K562 (cell line): ENCODE results near the gene FADS1. TPM values are rescaled to one million over a fixed set of nuclear protein-coding genes. Genes with fewer than 3 reads are reported as not detected.

Experiments used
- ATAC-seq: fragments of 200-7000 bp; cut with Tn5 transposase; 3 replicates; pipeline ENCODE4 v1.9.1; 2020; ENCODE audit warnings: moderate library complexity
- BruUV-seq: library from RNA; stranded (reverse); fragments of 400-500 nt; replicated peaks from 2 replicates; lab custom pipeline; 2021; lab: Mats Ljungman, UMichigan
- CTCF ChIA-PET: fragments of 300-600 bp; formaldehyde crosslinking; extraction: SDS; loops from one replicate; lab custom pipeline; 2021; ENCODE audit warnings: low intra/inter-chr PET ratio; lab: Yijun Ruan, JAX
- POLR2A ChIA-PET: fragments of 300-600, 350-650 bp; sonication (Branson Sonifier 250); formaldehyde crosslinking; extraction: SDS; loops from one replicate; lab custom pipeline; 2021; ENCODE audit warnings: antibody characterized with exemption, inconsistent platforms; lab: Yijun Ruan, JAX
- DNase-seq, 4 experiments: peaks; one replicate each; pipeline versions ENCODE4 v3.0.0 to v3.0.0-alpha.2; 2011 to 2018; ENCODE audit warnings: low spot score in 3 of 4, mixed read lengths in 3 of 4; ENCODE audit errors: extremely low read depth in 1 of 4
- FAIRE-seq: peaks from 2 replicates; lab custom pipeline; 2011; peaks lifted over from hg19 to GRCh38; lab: Jason Lieb, UNC
- H2AFZ ChIP-seq: 2 replicates; pipeline ENCODE4 v1.6.0; 2011; ENCODE audit warnings: low read depth, low read length, control low read depth, inconsistent platforms
- H3K27ac ChIP-seq: fragments of 200-600 bp; 3 replicates; pipeline ENCODE4 v1.8.0; 2011; ENCODE audit warnings: low read depth, mild to moderate bottlenecking, control low read depth, inconsistent platforms, low read length, moderate library complexity, mixed read lengths; ENCODE audit errors: extremely low read depth
- H3K27me3 ChIP-seq, 2 experiments: fragments of 300-600 bp in 1 of 2; 2 replicates in 1 of 2; 3 replicates in 1 of 2; pipeline versions ENCODE4 v1.6.0 to v1.8.0; 2011; ENCODE audit warnings: inconsistent platforms in 2 of 2, low read length in 2 of 2, mild to moderate bottlenecking in 1 of 2, mixed read lengths in 1 of 2, moderate library complexity in 1 of 2; ENCODE audit not compliant: control insufficient read depth in 2 of 2, insufficient read depth in 2 of 2
- H3K36me3 ChIP-seq: fragments of 300-600 bp; 3 replicates; pipeline ENCODE4 v1.8.0; 2011; ENCODE audit warnings: mild to moderate bottlenecking, low read length, inconsistent platforms; ENCODE audit not compliant: control insufficient read depth, insufficient read depth
- H3K4me1 ChIP-seq, 2 experiments: fragments of 200-600 bp in 1 of 2; replicated peaks in 1 of 2; 2 replicates in 1 of 2; 3 replicates in 1 of 2; pipeline versions ENCODE4 v1.5.1 to v1.8.0; 2011; ENCODE audit warnings: inconsistent platforms in 2 of 2, low read length in 2 of 2, mild to moderate bottlenecking in 1 of 2, mixed read lengths in 1 of 2, moderate library complexity in 1 of 2; ENCODE audit not compliant: control insufficient read depth in 2 of 2, insufficient read depth in 2 of 2
- H3K4me2 ChIP-seq: 2 replicates; pipeline ENCODE4 v1.6.1; 2011; ENCODE audit warnings: low read length, control low read depth, inconsistent platforms, mixed read lengths; ENCODE audit not compliant: insufficient read depth
- H3K4me3 ChIP-seq: fragments of 200-600 bp; sonication (generic), shearing (Covaris generic); 2 replicates; pipeline ENCODE4 v1.5.1; 2016; ENCODE audit warnings: control low read depth, inconsistent platforms
- H3K79me2 ChIP-seq: fragments of 200-600 bp; 3 replicates; pipeline ENCODE4 v1.8.0; 2011; ENCODE audit warnings: low read length, inconsistent platforms; ENCODE audit not compliant: control insufficient read depth, insufficient read depth
- H3K9ac ChIP-seq, 2 experiments: 2 replicates each; pipeline versions ENCODE4 v1.6.0 to v1.6.1; 2011; ENCODE audit warnings: low read depth in 2 of 2, low read length in 2 of 2, control low read depth in 1 of 2, inconsistent platforms in 1 of 2, mild to moderate bottlenecking in 1 of 2, mixed read lengths in 1 of 2; ENCODE audit not compliant: insufficient read depth in 1 of 2
- H3K9me1 ChIP-seq: one replicate; pipeline ENCODE4 v1.6.0; 2011; ENCODE audit warnings: inconsistent platforms, mild to moderate bottlenecking, low read length, moderate library complexity; ENCODE audit not compliant: control insufficient read depth, insufficient read depth
- H3K9me3 ChIP-seq: replicated peaks from 2 replicates; pipeline ENCODE4 v1.5.1; 2011; ENCODE audit warnings: low read depth, low read length, inconsistent platforms; ENCODE audit not compliant: control insufficient read depth, insufficient read depth
- H4K20me1 ChIP-seq: replicated peaks from 2 replicates; pipeline ENCODE4 v1.6.1; 2011; ENCODE audit warnings: low read length, inconsistent platforms, mixed read lengths; ENCODE audit not compliant: control insufficient read depth, insufficient read depth
- ARNT ChIP-seq, 2 experiments: fragments of 450-650 bp; IDR thresholded peaks; 2 replicates each; pipeline ENCODE4 v1.6.1; 2016; ENCODE audit warnings: mild to moderate bottlenecking in 1 of 2
- JUNB ChIP-seq: fragments of 450-650 bp; formaldehyde crosslinking; conservative IDR thresholded peaks from 2 replicates; pipeline ENCODE4 v1.4.0; 2020; ENCODE audit warnings: mild to moderate bottlenecking
- MAFG ChIP-seq: fragments of 450-650 bp; conservative IDR thresholded peaks from 2 replicates; pipeline ENCODE4 v1.6.1; 2016; ENCODE audit warnings: missing genetic modification characterization, missing compliant biosample characterization
- POLR2H ChIP-seq: IDR thresholded peaks from 2 replicates; pipeline ENCODE4 v1.6.1; 2016; ENCODE audit warnings: missing genetic modification characterization, low read depth, mild to moderate bottlenecking, control low read depth, missing compliant biosample characterization, moderate library complexity
- SMARCC2 ChIP-seq: fragments of 450-650 bp; IDR thresholded peaks from 2 replicates; pipeline ENCODE4 v1.6.1; 2017; ENCODE audit warnings: antibody characterized with exemption, moderate library complexity, mild to moderate bottlenecking, low read depth
- ZC3H11A ChIP-seq: IDR thresholded peaks from 2 replicates; pipeline ENCODE4 v1.6.1; 2012; ENCODE audit warnings: low read depth, low read length, improper control_type of control experiment
- WGBS: fragments of 100-300 bp; shearing (Covaris generic); methylation state at CpG from one replicate; pipeline ENCODE4 v1.1.6; 2016; ENCODE audit warnings: low coverage, mixed read lengths; ENCODE audit not compliant: insufficient coverage; ENCODE audit errors: missing lambda C conversion rate; 5-methylcytosine and 5-hydroxymethylcytosine counted together
- in situ Hi-C: fragments of 300-500 bp; cut with MboI; formaldehyde crosslinking; loops from 4 replicates; pipeline ENCODE4 v1.15.0; 2018; ENCODE audit warnings: inconsistent platforms, mixed read lengths
- intact Hi-C: fragments of 100-400 bp; cut with micrococcal nuclease; formaldehyde crosslinking; loops from 2 replicates; pipeline ENCODE4 v1.14.2; 2022
- polyA plus RNA-seq, 8 experiments: library from polyadenylated mRNA; depleted of rRNA in 4 of 8; stranded (reverse) in 5 of 8; unstranded in 3 of 8; fragments of >200 nt; fragmentation: Nextera tagmentation in 2 of 8; fragmentation: Illumina TruSeq in 1 of 8; extraction: Ambion mirVana in 2 of 8; extraction: Trizol in 1 of 8; gene quantifications; 2 replicates each; pipeline versions ENCODE4 v1.2.1 to v1.2.3, GENCODE V29; 2011 to 2014; ENCODE audit warnings: inconsistent platforms in 1 of 8, missing spikeins in 1 of 8
- total RNA-seq, 7 experiments: library from RNA; depleted of rRNA in 6 of 7; stranded (reverse); fragments of >200 nt in 6 of 7; fragmentation: Illumina TruSeq in 2 of 7; extraction: Trizol in 2 of 7; gene quantifications; 2 replicates each; pipeline versions ENCODE4 v1.2.1 to v1.2.3, GENCODE V29; 2011 to 2021; ENCODE audit warnings: low replicate concordance in 1 of 7

FADS1 gene
- total and polyA plus RNA-seq, 9 of the 15 experiments (the other 6 are each of a cell fraction or from before 2014, with no cell fraction given): 110 to 864 (median 364) TPM

GRCh38 chr11:61851900-61852295 is 35.1 kb upstream of the FADS1 start:
- H3K27ac ChIP-seq: no peak overlapping the region
- no peaks in the 10 kb centered on the region for H3K9me1 ChIP-seq
- 81% methylated on average over 6 of the region's 6 CpGs for WGBS
- POLR2A ChIA-PET: no interaction called here
- CTCF ChIA-PET: no interaction called here
- ATAC-seq (no peak), DNase-seq (no peak), FAIRE-seq (no peak)
- intact Hi-C loops (no loop called here), in situ Hi-C loops (no loop called here)
- peaks cover 2 to 32% of the 10 kb centered on the region in 2 experiments; a peak in 4 of 5 replicates for H3K4me1 ChIP-seq
- H3K36me3 ChIP-seq: peaks cover 5% of the 10 kb centered on the region; the same call in 1 of the 3 replicates
- no peak overlapping the region for H3K4me3 ChIP-seq
- no peaks in the 10 kb centered on the region for H3K9me3 ChIP-seq
- BruUV-seq: no TSS peak
- no peaks in the 10 kb centered on the region for H3K79me2 ChIP-seq
- no peak overlapping the region for H3K9ac ChIP-seq
- H4K20me1 ChIP-seq: no peaks in the 10 kb centered on the region
- H2AFZ ChIP-seq: no peak overlapping the region
- H3K4me2 ChIP-seq: no peak overlapping the region
- TF ChIP-seq JUNB (CRISPR knock-in tag) (no peak), MAFG (tag) (no peak), ARNT (IDR thresholded peaks at IDR 0.05) (no peak), POLR2H (no peak), SMARCC2 (no peak), ZC3H11A (no peak)
- H3K27me3 ChIP-seq: no peaks in the 10 kb centered on the region
